Heart right ventricle (tissue), 16 donors: ENCODE results near the gene CCDC69. TPM values are rescaled to one million over a fixed set of nuclear protein-coding genes. Genes with fewer than 3 reads are reported as not detected.
"Not testable (repeated sequence)": the region's sequence is repeated elsewhere in the genome, so short reads cannot be mapped to it uniquely, and the experiment has no call there.

Experiments used
- ATAC-seq, 8 donors: fragments of 200-7000 bp; cut with Tn5 transposase; one replicate each; pipeline ENCODE4 v1.9.1; 2020; ENCODE audit warnings: mild to moderate bottlenecking in 8 of 8, moderate library complexity in 8 of 8, moderate number of reproducible peaks in 1 of 8
- DNase-seq, 2 donors: peaks; one replicate each; pipeline ENCODE4 v3.0.0-alpha.2; 2020
- H3K27ac ChIP-seq, 10 donors: fragments of 200-600 bp; sonication (generic) in 2 of 10; one replicate each; pipeline versions ENCODE4 v1.5.0 to v1.8.0; 2020 to 2022; ENCODE audit warnings: mild to moderate bottlenecking in 3 of 10
- H3K27me3 ChIP-seq, 7 donors: fragments of 200-600 bp; one replicate each; pipeline ENCODE4 v1.8.0; 2021 to 2022; ENCODE audit warnings: mild to moderate bottlenecking in 2 of 7
- H3K36me3 ChIP-seq, 9 donors: fragments of 200-600 bp; sonication (generic) in 1 of 9; one replicate each; pipeline versions ENCODE4 v1.5.0 to v1.8.0; 2020 to 2022; ENCODE audit warnings: mild to moderate bottlenecking in 2 of 9
- H3K4me1 ChIP-seq, 9 donors: fragments of 200-600 bp; sonication (generic) in 1 of 9; one replicate each; pipeline versions ENCODE4 v1.5.0 to v1.8.0; 2020 to 2022; ENCODE audit warnings: mild to moderate bottlenecking in 4 of 9
- H3K4me3 ChIP-seq, 10 donors: fragments of 200-600 bp; sonication (generic) in 2 of 10; one replicate each; pipeline versions ENCODE4 v1.5.0 to v1.8.0; 2020 to 2022; ENCODE audit warnings: mild to moderate bottlenecking in 7 of 10, moderate library complexity in 2 of 10
- H3K9me3 ChIP-seq, 11 donors: fragments of 200-600 bp in 10 of 11; sonication (generic) in 2 of 11; one replicate each; pipeline versions ENCODE4 v1.5.0 to v1.8.0; 2013 to 2022; ENCODE audit warnings: mild to moderate bottlenecking in 2 of 11, control low read depth in 1 of 11, moderate library complexity in 1 of 11
- WGBS, 2 donors: extraction: QIAGEN DNeasy Blood & Tissue Kit; methylation state at CpG; one replicate each; pipeline ENCODE4 v1.1.7; 2013; ENCODE audit warnings: inconsistent platforms in 1 of 2; 5-methylcytosine and 5-hydroxymethylcytosine counted together
- intact Hi-C, 10 donors: fragments of 100-400 bp; cut with DNase I; formaldehyde crosslinking; loops; one replicate each; pipeline versions ENCODE4 v1.11.1 to v1.14.2; 2022
- polyA plus RNA-seq, 2 donors: library from polyadenylated mRNA; stranded (reverse); fragments of 200-250 nt; gene quantifications; one replicate each; pipeline ENCODE4 v1.2.3, GENCODE V29; 2013
- total RNA-seq, 10 donors: library from RNA; stranded (reverse); fragmentation: NEBNext Ultra II Directional in 3 of 10; extraction: Animal tissue kit (Norgen Biotek cat#: 25700) in 3 of 10; gene quantifications; one replicate each; pipeline versions ENCODE4 v1.2.1 to v1.2.4, GENCODE V29; 2021 to 2023
- TF ChIP-seq, protein P1 (sequence below), 9 donors: fragments of 200-600 bp; sonication (generic) in 2 of 9; IDR thresholded peaks; one replicate each; pipeline versions ENCODE4 v1.5.0 to v1.8.0; 2021 to 2022; ENCODE audit warnings: antibody characterized with exemption in 9 of 9, mild to moderate bottlenecking in 5 of 9, moderate library complexity in 1 of 9
- donor health status: Arrhythmogenic right ventricular cardiomyopathy.
- donor health status: ischemic (EF 13 %, LVEDD 7.1; RV severe dilation, severe dysfunction).
- donor health status: healthy with polysubstance abuse.
- donor health status: DM: no; HTN: yes; CAD: no.
- donor health status: DM: no; HTN: no; CAD: no.
- donor health status: ischemic (EF 25% LVEDD 6.9; RV normal size, moderate dysfunction).
- donor health status: ischemic (EF 25% LVEDD 5.7; RV mildly dilated, moderate dysfunction).
- donor health status: healthy.
- donor health status: DM: yes; HTN: yes; CAD: no.
- donor health status: Ischemic cardiomyopathy.
- donor health status: ischemic (EF 35%, LVEDD 5.7; RV mildly dilated, moderate dysfunction).
- donor health status: nonischemic (EF 11% LVEDD 7.7; RV severe dilation, severe dysfunction).
- donor health status: DM: yes; HTN: yes; CAD: no.
- donor health status: PGD.
- donor health status: ischemic (EF 29% LVEDD 5.4; RV normal size, mild dysfunction).
- donor health status: nonischemic (EF 23%, LVEDD 6.1; RV moderate dilation, normal function).

Gene CCDC69
- total and polyA plus RNA-seq, 12 donors: 50.8 to 191 (median 104) TPM

DNA sequence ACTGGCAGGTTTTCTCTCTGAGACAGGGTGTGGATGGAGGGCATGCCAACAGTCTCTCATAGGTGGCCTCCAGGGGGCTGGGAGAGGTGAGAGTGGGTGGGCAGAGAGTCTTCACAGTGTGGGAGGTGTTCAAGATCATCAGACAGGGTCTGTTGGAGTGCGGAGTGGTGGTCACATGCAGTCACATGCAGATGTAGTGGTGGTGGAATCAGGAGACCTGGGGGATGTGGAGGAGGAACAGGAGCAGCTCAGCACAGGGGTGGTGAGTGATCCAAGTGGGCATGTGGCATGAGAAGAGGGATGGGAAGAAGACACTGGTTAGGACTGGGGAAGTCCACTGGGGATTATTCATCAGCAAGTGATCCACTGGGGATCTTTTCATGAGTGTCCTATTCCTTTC, 34.9 kb upstream of the CCDC69 start:
- H3K9me3 ChIP-seq: no peaks in the 10 kb centered on the region
- 59 to 92% methylated on average over 1 of the region's 1 CpG for WGBS, 2 donors
- ATAC-seq: no peak
- H3K27ac ChIP-seq: peak overlapping the region in 1 of 10 donors; percentile 53
- no peak for DNase-seq
- peaks cover 0 to 57% (median 26%) of the 10 kb centered on the region in 9 donors for H3K4me1 ChIP-seq
- H3K27me3 ChIP-seq: no peaks in the 10 kb centered on the region
- peaks cover 0 to 40% (median 4%) of the 10 kb centered on the region in 9 donors for H3K36me3 ChIP-seq
- intact Hi-C loops: no loop called here
- TF ChIP-seq, protein P1, sequence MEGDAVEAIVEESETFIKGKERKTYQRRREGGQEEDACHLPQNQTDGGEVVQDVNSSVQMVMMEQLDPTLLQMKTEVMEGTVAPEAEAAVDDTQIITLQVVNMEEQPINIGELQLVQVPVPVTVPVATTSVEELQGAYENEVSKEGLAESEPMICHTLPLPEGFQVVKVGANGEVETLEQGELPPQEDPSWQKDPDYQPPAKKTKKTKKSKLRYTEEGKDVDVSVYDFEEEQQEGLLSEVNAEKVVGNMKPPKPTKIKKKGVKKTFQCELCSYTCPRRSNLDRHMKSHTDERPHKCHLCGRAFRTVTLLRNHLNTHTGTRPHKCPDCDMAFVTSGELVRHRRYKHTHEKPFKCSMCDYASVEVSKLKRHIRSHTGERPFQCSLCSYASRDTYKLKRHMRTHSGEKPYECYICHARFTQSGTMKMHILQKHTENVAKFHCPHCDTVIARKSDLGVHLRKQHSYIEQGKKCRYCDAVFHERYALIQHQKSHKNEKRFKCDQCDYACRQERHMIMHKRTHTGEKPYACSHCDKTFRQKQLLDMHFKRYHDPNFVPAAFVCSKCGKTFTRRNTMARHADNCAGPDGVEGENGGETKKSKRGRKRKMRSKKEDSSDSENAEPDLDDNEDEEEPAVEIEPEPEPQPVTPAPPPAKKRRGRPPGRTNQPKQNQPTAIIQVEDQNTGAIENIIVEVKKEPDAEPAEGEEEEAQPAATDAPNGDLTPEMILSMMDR (IDR thresholded peaks at IDR 0.05): no peak
- no peak overlapping the region for H3K4me3 ChIP-seq

DNA sequence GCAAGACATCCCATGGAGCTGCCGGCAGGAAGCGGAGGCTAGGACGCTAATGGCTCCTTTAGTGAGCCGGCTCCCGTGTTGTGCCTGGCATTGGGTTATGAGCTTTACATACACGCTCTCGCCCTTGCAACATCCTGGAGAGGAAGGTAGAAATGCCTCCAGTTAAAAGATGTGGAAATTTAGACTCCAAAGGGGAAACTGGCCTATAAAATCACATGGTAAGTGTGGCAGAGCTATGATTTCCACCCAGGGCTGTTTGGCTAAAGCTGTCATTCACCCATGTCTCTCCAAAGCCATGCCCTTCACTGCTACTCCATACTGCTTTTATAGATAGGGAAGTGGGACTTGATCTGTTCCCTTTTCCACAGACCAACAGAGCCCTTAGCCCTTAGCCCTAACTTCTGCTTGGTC, 34.3 kb upstream of the CCDC69 start:
- peak overlapping the region in 1 of 10 donors; percentile 45 for H3K27ac ChIP-seq
- peaks cover 0 to 60% (median 32%) of the 10 kb centered on the region in 9 donors for H3K4me1 ChIP-seq
- H3K36me3 ChIP-seq: peaks cover 0 to 34% (median 4%) of the 10 kb centered on the region in 9 donors
- TF ChIP-seq, protein P1 (IDR thresholded peaks at IDR 0.05): no peak
- ATAC-seq (peak in 6 of 8 donors; percentile 32 to 57 (median 42)), DNase-seq (no peak)
- no peak overlapping the region for H3K4me3 ChIP-seq
- intact Hi-C loops: no loop called here
- H3K9me3 ChIP-seq: no peaks in the 10 kb centered on the region
- 87 to 94% methylated on average over 7 of the region's 7 CpGs for WGBS, 2 donors
- H3K27me3 ChIP-seq: no peaks in the 10 kb centered on the region

DNA sequence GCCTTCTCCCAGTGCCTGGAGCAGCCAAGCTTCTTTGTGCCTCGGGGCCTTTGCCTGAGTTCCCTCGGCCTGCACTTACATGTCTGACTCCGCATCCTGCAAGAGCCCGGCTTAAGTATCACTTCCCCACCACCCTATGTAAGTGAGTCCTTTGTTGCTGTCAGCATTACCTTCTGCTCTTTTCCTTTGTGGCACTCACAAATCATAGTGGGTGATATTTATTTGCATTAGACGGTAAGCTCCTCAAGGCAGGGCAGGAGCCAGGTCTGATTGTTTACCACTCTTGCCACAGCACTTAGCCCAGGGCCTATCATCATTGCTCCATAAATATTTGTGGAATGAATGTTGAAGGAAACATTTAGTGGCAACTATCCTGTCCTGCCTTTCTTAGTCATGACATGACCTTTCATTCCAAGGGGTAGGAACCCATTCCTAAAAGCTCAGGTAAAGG, 33.9 kb upstream of the CCDC69 start:
- Histone ChIP-seq H3K4me3 (no peak overlapping the region), H3K36me3 (peaks cover 0 to 34% (median 4%) of the 10 kb centered on the region in 9 donors), H3K9me3 (no peaks in the 10 kb centered on the region), H3K4me1 (peaks cover 0 to 61% (median 33%) of the 10 kb centered on the region in 9 donors), H3K27me3 (no peaks in the 10 kb centered on the region), H3K27ac (peak overlapping the region in 1 of 10 donors; percentile 45)
- TF ChIP-seq, protein P1 (IDR thresholded peaks at IDR 0.05): no peak
- DNase-seq: no peak
- WGBS, 2 donors: 85 to 88% methylated on average over 5 of the region's 5 CpGs
- no peak for ATAC-seq
- intact Hi-C loops: no loop called here

DNA sequence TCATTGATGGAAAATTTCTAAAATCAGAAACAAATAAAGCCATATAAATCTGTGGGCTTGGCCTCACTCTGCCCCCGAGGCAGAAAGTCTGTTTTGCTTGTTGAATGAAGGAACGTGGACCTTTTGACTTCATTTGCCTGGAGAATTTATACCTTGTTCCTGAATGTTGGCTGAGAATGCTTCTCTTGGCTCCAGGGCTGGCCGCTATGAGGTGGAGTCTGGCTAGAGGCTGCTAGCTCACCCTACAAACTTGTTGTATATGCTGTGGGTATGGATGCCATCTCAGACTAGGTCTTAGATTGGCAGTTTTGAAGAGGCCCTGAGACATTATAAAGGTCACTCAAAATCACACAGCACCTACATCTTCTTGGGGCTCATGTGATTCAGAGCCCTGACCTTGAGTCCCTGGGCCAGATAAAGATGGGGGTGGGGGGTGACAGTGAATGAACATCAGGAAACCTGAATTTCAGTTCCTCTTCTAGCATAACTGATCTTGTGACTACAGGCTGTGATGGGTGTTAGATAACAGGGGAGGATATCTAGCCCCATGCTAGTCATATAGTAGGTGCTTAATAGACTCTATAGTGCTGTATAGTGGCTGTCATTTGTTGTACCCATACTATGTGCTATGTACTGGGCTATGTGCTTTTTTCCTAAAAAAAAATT, 31.9 kb upstream of the CCDC69 start:
- TF ChIP-seq, protein P1 (IDR thresholded peaks at IDR 0.05): no peak

DNA sequence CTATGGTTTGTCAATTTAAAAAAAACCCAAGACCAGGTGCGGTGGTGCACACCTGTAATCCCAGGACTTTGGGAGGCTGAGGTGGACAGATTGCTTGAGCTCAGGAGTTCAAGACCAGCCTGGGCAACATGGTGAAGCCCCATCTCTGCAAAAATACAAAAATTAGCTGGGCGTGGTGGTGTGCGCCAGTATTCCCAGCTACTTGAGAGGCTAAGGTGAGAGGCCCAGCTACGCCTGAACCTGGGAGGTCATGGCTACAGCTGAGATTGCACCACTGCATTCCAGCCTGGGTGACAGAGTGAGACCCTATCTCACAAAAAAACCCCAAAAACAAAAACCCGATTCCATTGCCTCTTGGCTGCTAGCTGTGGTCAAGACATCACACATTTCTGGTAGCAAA, 31.1 kb upstream of the CCDC69 start:
- H3K27ac ChIP-seq, intact Hi-C loops, H3K9me3 ChIP-seq, H3K4me3 ChIP-seq, DNase-seq, H3K36me3 ChIP-seq, H3K27me3 ChIP-seq, ATAC-seq: not testable (repeated sequence)
- H3K4me1 ChIP-seq: peaks cover 0 to 67% (median 33%) of the 10 kb centered on the region in 9 donors
- WGBS, 2 donors: 95 to 98% methylated on average over 5 of the region's 5 CpGs

More for the DNA sequence above, 31.9 kb upstream of the CCDC69 start:
- ATAC-seq (no peak), DNase-seq (no peak)
- intact Hi-C loops: no loop called here
- Histone ChIP-seq H3K27me3 (no peaks in the 10 kb centered on the region), H3K4me3 (no peak overlapping the region), H3K9me3 (no peaks in the 10 kb centered on the region), H3K36me3 (peaks cover 0 to 14% (median 4%) of the 10 kb centered on the region in 9 donors), H3K4me1 (peaks cover 0 to 67% (median 33%) of the 10 kb centered on the region in 9 donors), H3K27ac (no peak overlapping the region)
- 96 to 98% methylated on average over 3 of the region's 3 CpGs for WGBS, 2 donors
